Stimulated activated CD4-positive, alpha-beta T cell treated with anti-CD3 and anti-CD28 coated beads, Interleukin-12 subunit alpha, Interleukin-12 subunit beta, amount 100 ng/mL, for 48 hours (primary cell): ENCODE results near the gene ERC1.

Source experiments
- DNase-seq, 3 donors: peaks; one replicate each; pipeline ENCODE4 v3.0.0-alpha.2; 2020; ENCODE audit warnings: low read depth in 2 of 3, low spot score in 1 of 3

ERC1 gene

DNA sequence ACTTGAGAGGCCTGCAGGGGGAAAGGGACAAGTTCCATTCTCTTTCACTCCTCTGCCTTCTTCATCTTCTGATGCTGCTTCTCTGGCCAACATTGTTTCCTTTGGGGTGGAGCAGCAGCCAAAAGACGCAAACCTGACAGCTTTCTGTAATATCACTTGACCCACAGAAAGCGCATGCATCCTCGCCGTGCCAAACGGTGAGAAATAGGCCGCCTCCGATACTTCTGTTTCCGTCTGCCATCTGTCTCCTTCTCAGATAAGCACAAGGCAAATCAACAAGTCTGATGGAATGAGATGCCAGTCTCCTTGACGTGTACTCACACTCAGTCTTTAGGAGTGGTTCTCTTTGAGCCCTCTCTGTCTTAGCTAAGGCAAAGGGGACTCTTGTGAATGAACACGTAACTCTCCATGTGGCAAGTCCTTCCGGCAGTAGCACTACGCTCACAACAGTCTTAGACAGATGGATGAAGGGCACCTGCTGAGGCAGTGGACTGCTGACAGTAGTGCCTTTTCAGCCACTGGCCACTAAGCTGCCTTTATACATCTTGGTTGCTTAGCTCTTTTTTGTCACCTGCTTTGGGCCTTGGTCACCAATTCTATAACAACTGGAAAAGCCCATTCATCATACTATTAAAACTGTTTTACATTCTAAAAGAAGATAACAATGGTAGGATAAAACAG lies 389.3 kb downstream of the ERC1 start:
- no peak for DNase-seq

DNA sequence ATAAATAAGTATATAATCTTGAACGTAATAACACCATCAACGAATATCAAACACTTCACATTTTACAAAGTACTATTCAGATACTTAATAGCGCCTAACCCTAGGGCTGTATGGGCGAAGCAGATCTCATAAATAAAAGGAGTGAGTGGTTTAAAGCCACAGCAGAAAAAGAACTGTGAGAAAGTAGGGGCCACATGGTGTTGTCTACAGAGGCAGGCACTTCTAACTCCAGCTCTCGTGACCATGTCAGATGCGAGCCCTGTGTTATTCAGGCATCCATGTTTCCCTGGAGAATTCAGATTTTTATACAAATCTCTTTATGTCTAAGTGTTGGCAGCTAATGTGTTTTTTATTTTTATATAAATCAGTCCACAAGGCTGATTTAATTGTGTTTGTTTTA lies 391.1 kb downstream of the ERC1 start:
- DNase-seq, result no peak

DNA sequence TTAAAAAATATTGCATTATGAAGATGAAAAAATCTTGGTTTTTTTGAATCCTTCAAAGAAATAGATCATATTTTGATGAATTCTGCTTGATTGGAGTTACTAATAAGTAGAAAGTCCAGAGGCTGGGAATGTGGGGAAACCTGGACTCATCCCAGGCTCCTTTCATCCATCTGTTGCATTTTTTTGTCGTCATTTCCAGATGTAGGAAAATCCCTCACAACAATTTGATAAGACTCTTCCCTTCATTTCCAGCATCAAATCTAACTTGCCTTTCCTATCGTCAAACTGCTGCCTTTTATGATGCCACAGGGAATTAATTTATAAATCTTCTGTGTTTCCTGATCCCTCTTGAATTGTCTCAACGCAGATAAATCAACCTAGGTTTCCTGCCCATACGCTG lies 391.8 kb downstream of the ERC1 start:
- DNase-seq, result no peak

DNA sequence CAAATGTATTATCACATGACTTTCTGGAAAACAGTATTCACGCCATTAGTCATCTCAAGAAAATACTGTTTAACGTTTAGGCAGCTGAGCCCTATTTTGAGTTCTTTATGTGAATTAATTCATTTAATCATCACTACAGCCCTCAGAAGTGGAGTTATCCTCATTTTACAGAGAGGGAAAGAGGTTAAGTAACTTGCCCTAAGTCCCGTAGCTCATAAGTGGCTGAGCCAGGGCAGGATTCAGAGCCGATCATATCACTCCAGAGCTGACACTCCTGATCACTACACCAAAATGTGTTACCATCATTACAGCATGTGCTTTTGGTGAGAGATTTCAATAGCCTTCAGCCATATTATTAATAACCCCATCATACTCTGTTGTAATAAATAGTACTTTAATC lies 392.7 kb downstream of the ERC1 start:
- no peak for DNase-seq

- no peak for DNase-seq
Observed at GRCh38 chr12:1384910-1385309, 393.9 kb downstream of the ERC1 start.

DNA sequence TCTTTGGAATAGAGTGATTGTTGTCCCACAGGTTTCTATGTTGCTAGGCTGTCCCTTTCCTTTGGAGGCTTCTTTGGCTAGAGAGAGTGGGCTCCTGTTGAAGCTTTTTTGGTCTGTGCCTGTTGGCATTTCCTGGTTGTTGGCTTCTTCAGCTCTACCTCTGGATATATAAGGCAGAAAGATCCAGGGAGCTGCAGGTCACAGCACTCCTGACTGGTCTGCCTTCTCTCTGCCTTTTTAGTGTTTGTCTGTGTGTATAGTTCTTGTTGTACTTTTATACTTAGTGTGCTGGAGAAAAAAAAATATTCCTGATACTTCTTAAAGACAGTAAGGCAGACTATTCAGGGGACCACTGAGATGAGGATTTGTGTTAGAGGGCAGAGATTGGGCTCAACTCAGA lies 400.7 kb downstream of the ERC1 start:
- no peak for DNase-seq

GRCh38 chr12:1395421-1395955 lies 404.5 kb downstream of the ERC1 start:
- DNase-seq, result no peak

DNA sequence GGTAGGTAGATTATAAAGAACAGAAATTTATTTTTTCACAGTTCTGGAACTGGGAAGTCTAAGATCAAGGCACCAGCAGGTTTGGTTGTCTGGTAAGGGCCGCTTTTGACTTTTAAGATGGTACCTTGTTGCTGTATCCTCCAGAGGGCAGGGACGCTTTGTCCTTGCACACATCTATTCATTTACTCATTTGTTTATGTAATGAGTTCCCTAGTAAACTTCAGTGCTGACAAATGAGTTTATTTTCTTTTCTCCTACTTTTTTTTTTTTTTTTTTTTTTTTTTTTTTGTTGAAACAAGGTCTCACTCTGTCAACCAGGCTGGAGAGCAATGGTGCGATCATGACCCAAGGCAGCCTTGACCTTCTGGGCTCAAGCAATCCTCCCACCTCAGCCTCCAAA lies 407.6 kb downstream of the ERC1 start:
- DNase-seq, result no peak

DNA sequence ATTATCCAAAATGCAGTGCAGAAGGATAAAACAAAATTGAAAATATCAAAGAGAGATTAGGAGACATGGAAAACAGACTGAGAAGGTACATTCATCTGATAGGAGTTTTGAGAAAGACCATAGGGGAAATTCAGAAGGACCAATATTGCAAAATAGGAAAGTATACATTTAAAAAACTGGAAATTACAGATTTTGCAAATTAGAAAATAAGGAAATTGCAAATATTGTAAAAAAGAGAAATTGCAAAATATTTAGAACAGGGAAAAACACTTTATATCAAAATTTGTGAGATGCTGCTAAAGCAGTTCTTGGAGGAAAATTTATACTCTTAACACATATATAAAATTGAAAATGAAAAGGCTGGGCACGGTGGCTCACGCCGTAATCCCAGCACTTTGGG lies 410.9 kb downstream of the ERC1 start:
- DNase-seq, result no peak

DNA sequence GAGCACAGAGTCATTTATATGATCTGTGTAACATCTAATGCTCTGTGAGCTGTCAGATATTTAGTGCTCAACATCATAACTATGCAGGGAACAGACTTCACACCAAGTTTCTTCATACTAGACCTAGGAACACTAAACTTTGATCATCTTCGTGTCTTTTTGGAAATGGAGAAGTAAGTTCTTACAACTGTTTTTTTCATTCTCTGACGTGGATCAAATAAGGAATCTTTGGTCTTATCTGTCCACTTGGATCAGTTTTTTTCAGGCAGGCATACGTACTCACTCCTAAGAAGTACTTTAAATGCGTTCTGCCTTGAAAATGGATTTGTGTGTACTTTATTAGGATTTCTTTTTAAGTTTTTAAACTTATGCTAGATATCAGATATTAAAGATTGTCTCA lies 412.4 kb downstream of the ERC1 start:
- no peak for DNase-seq

- no peak for DNase-seq
Observed at GRCh38 chr12:1405619-1406018, 414.6 kb downstream of the ERC1 start.

DNA sequence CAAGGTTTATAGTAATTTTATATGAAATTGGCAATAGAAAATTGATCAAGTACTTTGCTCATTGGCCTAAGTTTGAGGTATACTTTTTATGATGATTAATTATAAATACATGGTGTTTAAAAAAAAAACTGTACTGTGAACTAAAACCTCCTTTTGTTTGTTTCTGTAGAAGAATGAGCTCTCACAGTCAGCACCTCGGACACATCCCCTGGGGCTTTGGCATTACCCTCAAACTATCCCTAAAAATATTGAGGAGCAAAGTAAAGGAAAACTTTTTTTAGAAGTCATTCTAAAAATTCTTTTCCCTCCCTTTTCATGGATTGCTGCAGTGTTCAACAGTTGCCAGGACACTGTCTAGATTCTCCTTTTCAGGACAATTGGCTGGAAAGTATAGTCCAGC lies 419.8 kb downstream of the ERC1 start:
- DNase-seq, result no peak

DNA sequence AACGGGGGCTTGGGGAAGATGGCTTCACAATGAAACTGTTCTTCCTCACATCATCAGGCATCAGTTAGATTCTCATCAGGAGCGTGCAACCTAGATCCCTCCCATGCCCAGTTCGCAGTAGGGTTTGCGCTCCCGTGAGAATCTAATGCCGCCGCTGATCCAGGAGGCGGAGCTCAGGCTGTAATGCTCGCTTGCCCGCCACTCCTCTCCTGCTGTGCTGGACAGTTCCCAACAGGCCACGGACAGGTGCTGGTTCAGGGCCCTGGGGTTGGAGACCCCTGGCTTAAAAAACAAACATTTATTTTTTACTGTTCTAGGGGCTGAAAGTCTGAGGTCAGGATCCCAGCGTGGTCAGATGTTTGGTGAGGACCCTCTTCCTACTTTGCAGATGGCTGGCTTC lies 422.9 kb downstream of the ERC1 start:
- no peak for DNase-seq

GRCh38 chr12:1418144-1418543 lies 427.1 kb downstream of the ERC1 start:
- no peak for DNase-seq

- no peak for DNase-seq
Observed at GRCh38 chr12:1419849-1420371, 428.9 kb downstream of the ERC1 start.

DNA sequence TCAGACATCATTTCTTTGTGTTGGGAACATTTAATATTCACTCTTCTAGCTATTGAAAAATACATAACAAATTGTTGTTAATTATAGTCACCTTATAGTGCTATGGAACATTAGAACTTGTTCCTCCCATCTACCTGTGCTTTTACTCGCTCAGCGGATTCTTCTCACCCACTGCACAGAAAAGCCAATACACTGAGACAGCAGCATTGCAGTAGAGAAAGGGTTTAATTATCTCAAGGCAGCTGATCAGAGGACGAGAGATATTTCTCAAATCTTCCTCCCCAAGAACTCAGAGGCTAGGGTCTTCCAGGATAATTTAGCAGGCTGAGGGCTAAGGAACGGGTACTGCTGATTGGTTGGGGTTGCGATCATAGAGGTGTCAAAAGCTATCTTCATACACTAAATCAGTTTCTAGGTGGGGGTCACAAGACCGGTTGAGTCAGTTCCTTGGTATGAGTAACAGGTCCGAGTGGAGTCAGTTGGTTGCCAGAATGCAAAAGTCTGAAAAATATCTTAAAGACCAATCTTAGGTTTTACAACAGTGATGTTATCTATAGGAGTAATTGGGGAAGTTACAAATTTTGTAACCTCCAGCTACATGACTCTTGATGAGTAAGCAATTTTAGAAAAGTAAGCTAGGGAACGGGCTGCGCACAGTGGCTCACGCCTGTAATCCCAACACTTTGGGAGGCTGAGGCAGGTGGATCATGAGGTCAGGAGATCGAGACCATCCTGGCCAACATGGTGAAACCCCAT lies 430.2 kb downstream of the ERC1 start:
- no peak for DNase-seq

DNA sequence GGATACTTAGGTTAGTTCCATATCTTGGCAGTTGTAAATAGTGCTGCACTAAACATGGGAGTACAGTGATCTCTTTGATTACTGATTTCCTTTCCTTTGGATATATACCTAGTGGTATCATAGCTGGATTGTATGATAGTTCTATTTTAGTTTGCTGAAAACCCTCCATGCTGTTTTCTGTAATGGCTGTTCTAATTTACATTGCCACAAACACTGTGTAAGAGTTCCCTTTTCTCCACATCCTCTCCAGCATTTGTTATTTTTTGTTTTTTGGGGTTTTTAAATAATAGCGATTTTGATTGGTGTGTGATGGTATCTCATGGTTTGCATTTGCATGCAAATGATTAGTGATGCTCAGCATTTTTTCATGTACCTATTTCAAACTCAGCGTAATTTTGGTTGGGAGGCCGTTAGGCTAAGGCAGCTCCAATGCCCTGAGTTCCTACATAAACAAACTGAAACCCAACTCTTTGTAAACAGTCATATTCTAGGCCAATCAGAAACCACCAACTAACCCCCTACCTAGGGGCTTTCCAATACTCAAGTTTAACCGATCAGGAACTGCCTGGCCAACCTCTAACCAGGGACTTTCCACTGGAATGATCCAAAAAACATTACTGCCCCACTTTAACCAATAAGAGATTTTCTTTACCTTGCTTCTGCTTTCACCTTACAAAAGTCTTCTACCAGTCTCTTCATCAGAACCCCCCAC lies 431.7 kb downstream of the ERC1 start:
- no peak for DNase-seq

GRCh38 chr12:1424674-1425395 lies 433.8 kb downstream of the ERC1 start:
- no peak for DNase-seq

- no peak for DNase-seq
Observed at GRCh38 chr12:1425396-1425729, 434.3 kb downstream of the ERC1 start.

DNA sequence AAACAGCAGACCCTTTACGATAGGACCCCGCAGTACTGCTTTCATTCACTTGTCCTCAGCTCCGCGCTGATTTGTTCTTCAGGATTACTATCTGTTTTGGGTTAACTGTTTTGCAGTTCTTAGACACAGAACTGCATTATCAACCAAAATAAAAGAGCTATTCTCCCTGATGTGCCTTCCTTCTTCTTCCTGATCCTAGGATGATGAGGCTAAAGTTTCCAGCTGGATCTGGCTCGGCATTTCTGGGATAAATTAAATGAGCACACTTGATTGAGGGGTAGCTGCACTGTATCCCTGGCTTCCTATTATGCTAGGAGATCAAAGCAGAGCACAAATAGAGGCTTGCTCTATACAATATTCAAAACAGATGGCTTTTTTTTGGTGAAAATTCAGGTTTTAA lies 437.6 kb downstream of the ERC1 start:
- no peak for DNase-seq

GRCh38 chr12:1429980-1430379 lies 439.0 kb downstream of the ERC1 start:
- DNase-seq, result no peak
